ENCODE measurements around the gene PFDN5. TPM values are rescaled to one million over a fixed set of nuclear protein-coding genes. Genes with fewer than 3 reads are reported as not detected.

PFDN5 gene
- total and polyA plus RNA-seq, 10 of the 15 experiments (the other 5 are each of a cell fraction or from before 2014, with no cell fraction given) = 300 to 1,596 (median 495) TPM

GRCh38 chr12:53344824-53345485, 49.6 kb downstream of the PFDN5 start (continued):
- TF ChIP-seq RAD21 (IDR thresholded peaks at IDR 0.05; ENCODE audit: insufficient read depth, low read depth, low read length) (peak; percentile 81), ESRRA (IDR thresholded peaks at IDR 0.05; ENCODE audit: low read length) (peak; percentile 49; the same call in 1 of the 2 replicates), CREM (IDR thresholded peaks at IDR 0.05; ENCODE audit: low read depth) (no peak), USF1 (IDR thresholded peaks at IDR 0.05; ENCODE audit: borderline replicate concordance, extremely low read length, insufficient read depth, low read depth, low read length) (no peak), TCF3 (IDR thresholded peaks at IDR 0.05; ENCODE audit: borderline replicate concordance, insufficient read depth, low read depth, low read length) (peak; percentile 89; the same call in 1 of the 2 replicates), CEBPZ (IDR thresholded peaks at IDR 0.05; ENCODE audit: low read depth, low read length) (no peak), NKRF (conservative IDR thresholded peaks at IDR 0.05) (no peak; the same call in 1 of the 2 replicates), SMARCA5 (IDR thresholded peaks at IDR 0.05) (peak; percentile 75; the same call in 1 of the 2 replicates), RCOR1 (conservative IDR thresholded peaks at IDR 0.05; ENCODE audit: low read depth, low read length) (no peak), KDM1A (IDR thresholded peaks at IDR 0.05; ENCODE audit: borderline replicate concordance) (peak; percentile 94; the same call in 1 of the 2 replicates), MTA2 (IDR thresholded peaks at IDR 0.05; ENCODE audit: low read depth) (no peak), POLR2A (IDR thresholded peaks at IDR 0.05; ENCODE audit: low read depth, low read length) (0 out of 2 replicates have a peak, but pooled peaks have one; percentile 32), IRF5 (IDR thresholded peaks at IDR 0.05; ENCODE audit: borderline replicate concordance) (no peak), NR2F1 (conservative IDR thresholded peaks at IDR 0.05) (peak; percentile 76; the same call in 1 of the 2 replicates), NBN (IDR thresholded peaks at IDR 0.05) (peak; percentile 75; the same call in 1 of the 2 replicates), FOS (IDR thresholded peaks at IDR 0.05; ENCODE audit: borderline replicate concordance, extremely low read depth, insufficient read length) (no peak), BHLHE40 (IDR thresholded peaks at IDR 0.05; ENCODE audit: borderline replicate concordance in 1 of 2, low read depth in 2 of 2, low read length in 1 of 2) (peak in 1 of 2 experiments; percentile 36; a peak in 1 of 4 replicates), RUNX3 (IDR thresholded peaks at IDR 0.05; ENCODE audit: low read length) (0 out of 2 replicates have a peak, but pooled peaks have one; percentile 9), PKNOX1 (IDR thresholded peaks at IDR 0.05) (peak; percentile 33; the same call in 1 of the 2 replicates), SUZ12 (IDR thresholded peaks at IDR 0.05; ENCODE audit: unreplicated experiment) (no peak)

Data from GM12878 (cell line).